Activated CD4-positive, alpha-beta T cell treated with anti-CD3 and anti-CD28 coated beads, Interleukin-10, Interleukin-2, amounts not matched to agents 100 ng/mL and 50 ng/mL, durations not matched to agents 16 hours and 8 hours (primary cell): ENCODE results near the gene RAB40A.

Experiments
- DNase-seq: peaks from one replicate; pipeline ENCODE4 v3.0.0-alpha.2; 2020

The RAB40A gene, protein sequence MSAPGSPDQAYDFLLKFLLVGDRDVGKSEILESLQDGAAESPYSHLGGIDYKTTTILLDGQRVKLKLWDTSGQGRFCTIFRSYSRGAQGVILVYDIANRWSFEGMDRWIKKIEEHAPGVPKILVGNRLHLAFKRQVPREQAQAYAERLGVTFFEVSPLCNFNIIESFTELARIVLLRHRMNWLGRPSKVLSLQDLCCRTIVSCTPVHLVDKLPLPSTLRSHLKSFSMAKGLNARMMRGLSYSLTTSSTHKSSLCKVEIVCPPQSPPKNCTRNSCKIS

GRCh38 chrX:103519389-103519788 lies at the start of gene RAB40A:
Gene RAB40A (minus strand): TSS chrX:103519489. CDS start chrX:103500756, 18,733 bp downstream.
- DNase-seq, result no peak

- DNase-seq, result no peak
These were observed 46.5 kb upstream of the RAB40A start for GRCh38 chrX:103565752-103566151.

GRCh38 chrX:103565197-103565596 lies 45.9 kb upstream of the RAB40A start:
- DNase-seq, result no peak

- DNase-seq, result no peak
These were observed 43.5 kb upstream of the RAB40A start for GRCh38 chrX:103562801-103563200.

- no peak for DNase-seq
These were observed 41.0 kb upstream of the RAB40A start for GRCh38 chrX:103560256-103560655.

GRCh38 chrX:103556963-103557612 lies 37.8 kb upstream of the RAB40A start:
- DNase-seq, result no peak

GRCh38 chrX:103554687-103555424 lies 35.6 kb upstream of the RAB40A start:
- DNase-seq, result peak; percentile 76

DNA sequence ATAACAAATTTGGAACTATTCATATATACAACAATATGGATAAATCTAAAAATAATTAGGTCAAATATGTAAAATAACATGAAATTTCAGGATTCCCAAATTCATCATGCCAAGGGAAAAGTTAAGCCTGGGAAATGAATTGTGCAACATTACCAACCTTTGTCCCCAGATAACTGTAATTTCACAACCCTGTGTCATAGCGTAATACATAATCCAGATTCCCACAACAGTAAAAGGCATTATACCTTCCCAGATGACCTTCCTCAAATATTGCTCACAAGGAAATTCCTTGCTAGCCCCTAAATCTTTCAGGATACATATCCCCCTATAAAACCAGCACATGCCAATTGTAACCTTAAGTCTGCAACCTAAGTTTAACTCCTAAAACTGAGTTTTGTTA lies 32.9 kb upstream of the RAB40A start:
- DNase-seq, result no peak

DNA sequence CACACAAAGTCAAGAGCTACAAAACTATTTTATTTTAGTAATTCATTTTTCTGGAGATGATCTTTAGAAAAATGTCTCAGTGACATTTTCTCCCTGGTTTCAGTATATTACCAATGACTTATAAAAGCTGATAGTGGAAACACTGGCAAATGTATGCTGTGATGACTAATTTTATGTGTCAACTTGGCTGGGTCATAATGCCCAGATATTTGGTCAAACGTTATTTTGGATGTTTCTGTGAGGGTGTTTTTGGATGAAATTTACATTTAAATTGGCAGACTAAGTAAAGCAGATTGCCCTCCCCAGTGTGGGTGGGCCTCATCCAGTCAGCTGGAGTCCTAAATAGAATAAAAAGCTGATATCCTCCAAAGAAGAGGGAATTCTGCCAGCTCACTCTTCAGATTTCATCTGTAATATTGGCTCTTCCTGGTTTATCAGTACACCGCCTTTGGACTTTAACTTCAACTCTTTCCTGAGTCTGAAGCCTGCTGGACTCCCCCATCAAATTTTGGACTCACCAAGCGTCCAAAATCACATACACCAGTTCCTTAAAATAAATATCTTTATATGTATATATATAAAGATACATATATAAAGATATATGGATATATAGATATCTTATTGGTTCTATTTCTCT lies 31.2 kb upstream of the RAB40A start:
- DNase-seq, result no peak

GRCh38 chrX:103549916-103550315 lies 30.6 kb upstream of the RAB40A start:
- DNase-seq, result no peak

- DNase-seq, result no peak
These were observed 20.9 kb upstream of the RAB40A start for GRCh38 chrX:103540145-103540544.

GRCh38 chrX:103539695-103540094 lies 20.4 kb upstream of the RAB40A start:
- DNase-seq, result no peak

GRCh38 chrX:103538728-103539127 lies 19.4 kb upstream of the RAB40A start:
- DNase-seq, result no peak

- DNase-seq, result no peak
These were observed 18.6 kb upstream of the RAB40A start for GRCh38 chrX:103537871-103538387.

GRCh38 chrX:103536732-103537131 lies 17.4 kb upstream of the RAB40A start:
- DNase-seq, result no peak

DNA sequence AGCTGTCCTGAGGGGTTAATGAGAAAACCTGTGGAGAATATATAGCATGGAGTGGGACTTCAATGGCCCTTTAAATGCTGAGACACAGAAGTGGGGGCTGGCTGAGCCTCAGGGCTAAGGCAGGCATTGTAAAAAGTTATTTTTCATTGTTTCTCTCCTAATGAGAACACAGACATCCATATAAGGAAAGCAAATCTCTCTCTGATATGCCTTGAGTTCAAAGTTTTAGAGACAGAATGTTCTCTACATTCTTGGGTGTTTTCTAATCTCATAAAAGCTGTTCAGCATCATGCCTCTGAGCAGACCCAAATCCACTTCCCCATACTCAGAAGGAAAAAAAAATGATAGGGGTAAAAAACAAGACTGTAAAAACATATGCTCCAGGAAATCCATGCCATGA lies 16.8 kb upstream of the RAB40A start:
- no peak for DNase-seq

- DNase-seq, result no peak
These were observed 15.9 kb upstream of the RAB40A start for GRCh38 chrX:103535206-103535605.

- peak; percentile 67 for DNase-seq
These were observed 14.4 kb upstream of the RAB40A start for GRCh38 chrX:103533511-103534216.

GRCh38 chrX:103531002-103531401 lies 11.7 kb upstream of the RAB40A start:
- DNase-seq, result no peak

GRCh38 chrX:103530545-103530944 lies 11.3 kb upstream of the RAB40A start:
- DNase-seq, result no peak

GRCh38 chrX:103529550-103529949 lies 10.3 kb upstream of the RAB40A start:
- no peak for DNase-seq

DNA sequence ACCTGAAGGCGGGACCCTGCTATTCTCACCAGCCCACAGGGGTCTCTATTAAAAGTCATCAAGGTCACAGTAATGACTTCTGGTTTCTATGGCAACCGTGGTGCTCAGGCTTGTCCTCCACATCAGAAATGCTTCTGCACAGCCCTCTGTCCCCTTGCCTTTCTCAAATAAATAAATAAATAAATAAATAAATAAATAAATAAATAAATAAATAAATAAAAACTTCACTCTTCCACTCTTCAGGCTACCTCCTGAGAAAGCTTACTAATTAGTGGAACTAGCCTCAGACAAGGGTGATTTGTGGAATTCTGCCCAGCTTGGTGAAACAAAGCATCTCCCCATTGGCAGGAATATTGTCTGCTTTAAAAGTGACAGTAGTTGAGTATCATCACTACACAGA lies 5.5 kb upstream of the RAB40A start:
- no peak for DNase-seq

DNA sequence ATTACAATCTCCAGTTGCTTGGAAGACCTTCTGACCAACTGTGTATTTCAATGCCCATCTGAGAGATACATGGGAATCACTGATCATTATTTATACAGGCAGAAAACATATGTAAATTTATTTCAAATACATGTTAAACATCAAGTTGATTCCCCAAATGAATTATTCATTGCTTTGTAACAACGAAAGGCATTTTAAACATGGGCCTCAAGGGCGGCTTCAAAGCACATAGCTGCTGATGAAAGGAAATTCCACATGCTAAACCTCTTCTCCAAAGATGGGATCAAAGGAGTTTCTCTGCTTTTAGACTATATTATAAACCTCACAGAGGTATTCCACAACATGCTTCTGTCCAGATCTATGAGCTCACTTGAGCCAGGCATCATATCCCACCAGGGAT lies 4.3 kb upstream of the RAB40A start:
- DNase-seq, result no peak
